Ovary (tissue), 3 donors: ENCODE results near the gene DPPA4.

Source experiments
- EP300 ChIP-seq: sonication (generic); formaldehyde crosslinking; IDR thresholded peaks from one replicate; pipeline ENCODE4 v1.6.1; 2017; ENCODE audit warnings: antibody characterized with exemption
- TF ChIP-seq, protein P1 (sequence below), 3 donors: fragments of 450-650 bp in 2 of 3; fragments of 200-600 bp in 1 of 3; IDR thresholded peaks; one replicate each; pipeline versions ENCODE4 v1.5.1 to v1.8.0; 2016 to 2022; ENCODE audit warnings: antibody characterized with exemption in 3 of 3, mild to moderate bottlenecking in 1 of 3
- donor health status: DM: no; HTN: no; CAD: no.

DNA sequence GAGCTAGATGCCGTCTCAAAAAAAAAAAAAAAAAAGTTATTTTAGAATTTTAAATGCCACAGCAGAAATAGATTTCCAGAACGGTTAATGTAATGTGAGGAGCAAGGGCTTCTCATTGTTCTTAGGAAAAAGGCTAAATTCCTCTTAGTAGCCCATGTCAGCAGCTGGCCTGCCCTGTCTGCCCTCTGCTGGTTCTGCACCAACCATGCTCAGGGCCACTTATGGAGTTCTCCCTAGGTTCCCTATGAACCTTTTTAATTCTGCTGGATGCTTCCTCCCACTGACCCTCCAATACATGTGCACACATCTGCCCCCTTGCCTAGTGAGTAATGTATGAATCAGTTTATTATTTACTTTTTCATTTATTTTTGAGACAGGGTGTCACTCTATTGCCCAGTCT lies 32.2 kb upstream of the DPPA4 start:
- TF ChIP-seq EP300 = no peak
- TF ChIP-seq, protein P1, sequence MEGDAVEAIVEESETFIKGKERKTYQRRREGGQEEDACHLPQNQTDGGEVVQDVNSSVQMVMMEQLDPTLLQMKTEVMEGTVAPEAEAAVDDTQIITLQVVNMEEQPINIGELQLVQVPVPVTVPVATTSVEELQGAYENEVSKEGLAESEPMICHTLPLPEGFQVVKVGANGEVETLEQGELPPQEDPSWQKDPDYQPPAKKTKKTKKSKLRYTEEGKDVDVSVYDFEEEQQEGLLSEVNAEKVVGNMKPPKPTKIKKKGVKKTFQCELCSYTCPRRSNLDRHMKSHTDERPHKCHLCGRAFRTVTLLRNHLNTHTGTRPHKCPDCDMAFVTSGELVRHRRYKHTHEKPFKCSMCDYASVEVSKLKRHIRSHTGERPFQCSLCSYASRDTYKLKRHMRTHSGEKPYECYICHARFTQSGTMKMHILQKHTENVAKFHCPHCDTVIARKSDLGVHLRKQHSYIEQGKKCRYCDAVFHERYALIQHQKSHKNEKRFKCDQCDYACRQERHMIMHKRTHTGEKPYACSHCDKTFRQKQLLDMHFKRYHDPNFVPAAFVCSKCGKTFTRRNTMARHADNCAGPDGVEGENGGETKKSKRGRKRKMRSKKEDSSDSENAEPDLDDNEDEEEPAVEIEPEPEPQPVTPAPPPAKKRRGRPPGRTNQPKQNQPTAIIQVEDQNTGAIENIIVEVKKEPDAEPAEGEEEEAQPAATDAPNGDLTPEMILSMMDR (IDR thresholded peaks at IDR 0.05) = no peak
